SK-N-MC (cell line): Measurements from ENCODE around the gene ZNF319.

Experiments
- EZH2 ChIP-seq: fragments of 200-600 bp; sonication (generic); IDR thresholded peaks from one replicate; pipeline ENCODE4 v1.6.1; 2017; ENCODE audit warnings: antibody characterized with exemption
- FOXP2 ChIP-seq: optimal IDR thresholded peaks from 2 replicates; pipeline ENCODE3; 2011; ENCODE audit warnings: mild to moderate bottlenecking, moderate library complexity; ENCODE audit not compliant: insufficient read depth; ENCODE audit errors: extremely low read length, control extremely low read depth
- POLR2AphosphoS5 ChIP-seq: IDR thresholded peaks from 2 replicates; pipeline ENCODE4 v1.6.1; 2012; ENCODE audit warnings: mild to moderate bottlenecking, low read depth, low read length, borderline replicate concordance

DNA sequence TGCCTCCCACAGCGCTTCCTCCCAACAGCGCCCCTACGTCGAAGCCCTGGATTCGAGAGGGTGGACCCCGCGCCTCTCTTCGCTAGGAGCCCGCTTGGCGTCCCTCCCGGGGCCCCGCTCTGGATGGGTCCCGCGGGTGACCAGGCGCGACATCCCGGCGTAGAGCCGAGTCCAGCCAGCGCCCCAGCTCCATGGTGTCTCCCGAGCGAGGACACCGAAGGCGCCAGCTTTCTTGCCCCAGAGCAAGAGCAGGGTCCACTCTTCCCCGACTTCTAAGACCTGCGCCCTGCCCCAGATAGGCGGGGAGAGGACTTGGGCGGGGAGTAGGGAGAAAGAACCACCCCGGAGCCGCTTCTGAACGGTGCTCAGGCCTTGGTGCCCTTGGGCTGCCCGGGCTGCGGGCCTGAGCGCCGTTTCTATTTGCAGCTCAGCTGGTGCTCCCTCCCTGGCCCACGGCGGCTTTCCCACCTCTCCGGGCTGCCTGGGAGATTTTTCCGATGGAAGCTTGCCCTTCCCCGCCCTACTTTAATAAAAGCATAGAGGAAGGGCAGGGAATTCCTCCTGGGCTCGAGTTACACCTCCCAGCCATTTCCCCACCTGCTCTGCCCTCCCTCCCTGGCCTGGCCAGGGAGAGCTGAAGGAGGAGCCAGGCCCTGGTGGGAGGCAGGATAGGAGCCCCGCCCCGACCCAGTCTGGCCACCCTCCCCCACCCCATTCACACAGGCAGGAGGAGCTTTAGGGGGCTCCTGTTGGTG is 26.9 kb upstream of the ZNF319 start:
- TF ChIP-seq FOXP2 (no peak), EZH2 (no peak), POLR2AphosphoS5 (no peak)
